Spinal cord (tissue), 10 donors: ENCODE data around the gene SLX4IP. TPM values are rescaled to one million over a fixed set of nuclear protein-coding genes. Genes with fewer than 3 reads are reported as not detected.
A peak's percentile ranks its signal among the peaks of the same experiment; 100 is the strongest.

Source experiments
- DNase-seq, 6 donors: peaks; one replicate each; pipeline versions ENCODE4 v3.0.0 to v3.0.0-alpha.2; 2013 to 2015; ENCODE audit warnings: low spot score in 6 of 6, low read depth in 4 of 6
- H3K27ac ChIP-seq: one replicate; pipeline ENCODE4 v1.5.1; 2013; ENCODE audit warnings: low read depth, low read length, control low read depth
- H3K27me3 ChIP-seq: one replicate; pipeline ENCODE4 v1.6.1; 2013; ENCODE audit warnings: low read length; ENCODE audit not compliant: control insufficient read depth, insufficient read depth
- H3K36me3 ChIP-seq: one replicate; pipeline ENCODE4 v1.6.1; 2013; ENCODE audit warnings: low read length; ENCODE audit not compliant: control insufficient read depth, insufficient read depth
- H3K4me1 ChIP-seq: one replicate; pipeline ENCODE4 v1.6.1; 2013; ENCODE audit warnings: low read length; ENCODE audit not compliant: control insufficient read depth, insufficient read depth
- H3K4me3 ChIP-seq: one replicate; pipeline ENCODE4 v1.5.1; 2013; ENCODE audit warnings: low read depth, low read length, control low read depth
- H3K9me3 ChIP-seq: one replicate; pipeline ENCODE4 v1.6.1; 2013; ENCODE audit warnings: low read length; ENCODE audit not compliant: control insufficient read depth, insufficient read depth
- WGBS: methylation state at CpG from one replicate; pipeline ENCODE4 v1.1.5; 2013; ENCODE audit warnings: missing lambda C conversion rate; ENCODE audit not compliant: insufficient coverage; 5-methylcytosine and 5-hydroxymethylcytosine counted together
- polyA plus RNA-seq, 2 donors: library from polyadenylated mRNA; unstranded; fragments of 120-200 nt; gene quantifications; one replicate each; pipeline ENCODE4 v1.2.1, GENCODE V29; 2013; ENCODE audit not compliant: insufficient read length in 2 of 2
- total RNA-seq, 2 donors: library from RNA; depleted of rRNA in 1 of 2; stranded (reverse); fragments of 120-200 nt in 1 of 2; fragments of >200 nt in 1 of 2; gene quantifications; one replicate each; pipeline versions ENCODE4 v1.2.3 to v1.2.4, GENCODE V29; 2013 to 2014
- donor health status: healthy.

SLX4IP gene
- total and polyA plus RNA-seq, 4 donors, result 7.9 to 10.5 (median 9.7) TPM

DNA sequence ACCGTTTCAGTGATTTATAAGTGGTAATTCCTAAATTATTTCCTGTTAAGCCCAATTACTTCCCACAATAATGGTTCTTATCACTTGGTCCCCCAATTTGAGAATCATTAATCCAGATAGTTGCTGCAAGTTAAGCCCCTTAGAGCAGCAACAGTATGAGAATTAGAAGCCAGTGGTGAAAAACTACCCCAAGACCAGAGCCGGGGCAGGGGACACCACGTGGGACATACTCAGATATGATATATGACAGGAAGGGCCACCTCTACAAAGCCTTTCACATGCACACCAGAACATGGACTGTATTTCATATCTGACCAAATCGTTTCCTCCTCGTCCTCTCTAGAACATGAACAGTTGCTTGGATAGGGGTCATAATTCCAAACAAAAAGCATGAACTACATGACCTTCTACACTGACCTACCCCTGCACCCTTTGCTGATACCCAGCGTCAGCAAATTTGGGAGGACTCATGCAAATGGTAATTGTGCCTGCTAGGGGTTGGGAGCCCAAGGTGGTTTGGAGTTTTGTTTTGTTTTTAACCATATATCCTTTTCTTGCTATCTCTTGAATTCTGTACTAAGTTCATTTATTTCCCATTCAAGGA is 234.8 kb downstream of the SLX4IP start:
- no peaks in the 10 kb centered on the region for H3K9me3 ChIP-seq
- peaks cover 54% of the 10 kb centered on the region for H3K4me1 ChIP-seq
- no peak overlapping the region for H3K4me3 ChIP-seq
- peaks cover 6% of the 10 kb centered on the region for H3K36me3 ChIP-seq
- peaks cover 12% of the 10 kb centered on the region for H3K27me3 ChIP-seq
- H3K27ac ChIP-seq, result no peak overlapping the region
- 54% methylated on average over 2 of the region's 6 CpGs for WGBS
- no peak for DNase-seq

GRCh38 chr20:10670501-10671220 is 235.6 kb downstream of the SLX4IP start:
- H3K27ac ChIP-seq, result peak overlapping the region; percentile 80

GRCh38 chr20:10671221-10671918 is 236.3 kb downstream of the SLX4IP start:
- peak overlapping the region; percentile 89 for H3K4me3 ChIP-seq
- peaks cover 47% of the 10 kb centered on the region for H3K4me1 ChIP-seq
- H3K9me3 ChIP-seq, result no peaks in the 10 kb centered on the region
- H3K27ac ChIP-seq, result peak overlapping the region; percentile 80
- H3K36me3 ChIP-seq, result peaks cover 6% of the 10 kb centered on the region
- 10% methylated on average over 12 of the region's 13 CpGs for WGBS
- DNase-seq, result peak in 2 of 6 donors; percentile 81 to 82
- H3K27me3 ChIP-seq, result peaks cover 12% of the 10 kb centered on the region

More at GRCh38 chr20:10670501-10671220, 235.6 kb downstream of the SLX4IP start:
- WGBS, result 38% methylated on average over 14 of the region's 18 CpGs
- peaks cover 12% of the 10 kb centered on the region for H3K27me3 ChIP-seq
- H3K9me3 ChIP-seq, result no peaks in the 10 kb centered on the region
- peak in 1 of 6 donors; percentile 55 for DNase-seq
- H3K4me1 ChIP-seq, result peaks cover 54% of the 10 kb centered on the region
- H3K4me3 ChIP-seq, result peak overlapping the region; percentile 89
- peaks cover 6% of the 10 kb centered on the region for H3K36me3 ChIP-seq

- WGBS, result under 1% methylated on average over 39 of the region's 42 CpGs
- H3K27me3 ChIP-seq, result peaks cover 12% of the 10 kb centered on the region
- peak in 2 of 6 donors; percentile 61 to 74 for DNase-seq
- H3K9me3 ChIP-seq, result no peaks in the 10 kb centered on the region
- H3K4me3 ChIP-seq, result peak overlapping the region; percentile 89
- peaks cover 40% of the 10 kb centered on the region for H3K4me1 ChIP-seq
- peak overlapping the region; percentile 80 for H3K27ac ChIP-seq
- peaks cover 1% of the 10 kb centered on the region for H3K36me3 ChIP-seq
Measured at GRCh38 chr20:10671919-10672623, 237.0 kb downstream of the SLX4IP start.

- Histone ChIP-seq H3K9me3 (no peaks in the 10 kb centered on the region), H3K4me1 (peaks cover 37% of the 10 kb centered on the region), H3K27me3 (peaks cover 12% of the 10 kb centered on the region), H3K27ac (peak overlapping the region; percentile 80), H3K4me3 (peak overlapping the region; percentile 89), H3K36me3 (no peaks in the 10 kb centered on the region)
- peak in 2 of 6 donors; percentile 51 to 65 for DNase-seq
- WGBS, result 0% methylated on average over 34 of the region's 47 CpGs
Measured at GRCh38 chr20:10672624-10673127, 237.6 kb downstream of the SLX4IP start.

GRCh38 chr20:10673176-10673841 is 238.2 kb downstream of the SLX4IP start:
- Histone ChIP-seq H3K36me3 (no peaks in the 10 kb centered on the region), H3K9me3 (no peaks in the 10 kb centered on the region), H3K4me3 (peak overlapping the region; percentile 89), H3K27me3 (peaks cover 12% of the 10 kb centered on the region), H3K27ac (peak overlapping the region; percentile 87), H3K4me1 (peaks cover 37% of the 10 kb centered on the region)
- WGBS, result 0% methylated on average over 67 of the region's 73 CpGs
- DNase-seq, result peak in 1 of 6 donors; percentile 83

GRCh38 chr20:10673842-10674683 is 239.0 kb downstream of the SLX4IP start, which contains the start of gene JAG1:
TSS of gene JAG1 (minus strand) at chr20:10673999. CDS start at chr20:10673530, 469 bp downstream.
- DNase-seq, result peak in 5 of 6 donors; percentile 80 to 98 (median 89)
- H3K4me3 ChIP-seq, result peak within 1 kb of the TSS; percentile 89
- H3K9me3 ChIP-seq, result no peaks in the 10 kb centered on the region
- H3K36me3 ChIP-seq, result no peaks in the 10 kb centered on the region
- WGBS, result under 1% methylated on average over 83 of the region's 84 CpGs
- peak within 1 kb of the TSS; percentile 87 for H3K27ac ChIP-seq
- peaks cover 12% of the 10 kb centered on the region for H3K27me3 ChIP-seq
- peaks cover 37% of the 10 kb centered on the region for H3K4me1 ChIP-seq

DNA sequence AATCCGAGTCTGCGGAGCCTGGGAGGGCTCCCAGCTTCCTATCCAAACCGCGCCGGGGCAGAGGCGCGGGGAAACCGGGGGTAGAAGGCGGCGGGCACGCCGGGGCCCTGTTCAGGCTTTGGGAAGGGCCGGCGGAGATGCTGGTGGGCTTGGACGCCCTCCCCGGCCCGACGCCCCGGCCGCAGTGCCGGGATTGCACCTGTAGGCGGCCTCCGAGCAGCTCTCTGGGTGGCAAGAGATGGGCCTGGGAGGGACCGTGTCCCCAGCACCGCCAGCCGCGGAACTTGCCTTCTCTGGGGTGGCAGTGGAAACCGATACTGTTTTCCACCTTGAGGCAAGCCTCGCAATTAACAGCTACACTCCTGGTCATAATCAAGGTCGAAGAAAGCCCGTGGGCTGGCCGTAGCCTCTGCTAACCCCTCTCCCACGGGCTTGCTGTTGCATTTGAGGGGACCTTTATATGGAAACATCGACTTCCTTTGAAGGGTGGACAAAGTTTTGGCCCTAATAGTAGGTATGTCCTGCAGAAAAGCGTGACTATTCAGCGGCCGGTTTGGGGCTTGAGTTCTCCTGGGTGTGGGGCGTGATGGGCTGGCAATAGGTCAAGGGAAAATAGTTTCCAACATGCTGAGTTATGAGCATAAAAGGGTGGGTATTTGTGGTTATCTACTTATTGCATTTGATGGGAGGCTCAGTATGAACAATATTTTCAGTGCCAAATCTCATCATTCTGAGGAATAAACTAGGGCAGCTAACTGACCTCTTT is 239.8 kb downstream of the SLX4IP start:
- DNase-seq, result peak in 2 of 6 donors; percentile 73 to 84
- Histone ChIP-seq H3K4me3 (peak overlapping the region; percentile 89), H3K36me3 (no peaks in the 10 kb centered on the region), H3K27me3 (peaks cover 12% of the 10 kb centered on the region), H3K4me1 (peaks cover 37% of the 10 kb centered on the region), H3K9me3 (no peaks in the 10 kb centered on the region), H3K27ac (peak overlapping the region; percentile 87)
- 4% methylated on average over 38 of the region's 38 CpGs for WGBS
